ENCODE results near the gene LHPP. TPM values are rescaled to one million over a fixed set of nuclear protein-coding genes. Genes with fewer than 3 reads are reported as not detected.
A peak's percentile ranks its signal among the peaks of the same experiment; 100 is the strongest.

LHPP gene
- total RNA-seq, 1 experiment from 2014 or later, result 3.2 TPM

DNA sequence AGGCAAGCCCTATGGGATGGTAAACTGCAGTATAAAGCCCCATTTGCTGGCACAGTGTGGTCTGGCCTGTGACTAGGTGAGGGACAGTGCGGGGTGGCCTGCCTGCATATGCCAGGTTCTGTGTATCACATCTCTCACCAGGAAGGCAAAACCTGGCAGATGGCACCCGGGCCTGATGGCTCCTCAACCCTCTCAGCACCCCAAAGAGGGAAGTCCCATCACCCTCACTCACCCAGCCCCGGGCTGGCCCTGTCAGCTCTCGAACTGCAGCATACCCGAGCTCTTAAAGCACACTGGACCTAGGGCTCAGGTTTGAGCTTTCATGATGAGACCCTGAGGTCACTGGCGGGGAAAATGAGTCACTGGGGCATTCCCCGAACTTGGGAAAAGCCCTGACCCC, 130.5 kb downstream of the LHPP start:
- DNase-seq (ENCODE audit: low read depth), result no peak

DNA sequence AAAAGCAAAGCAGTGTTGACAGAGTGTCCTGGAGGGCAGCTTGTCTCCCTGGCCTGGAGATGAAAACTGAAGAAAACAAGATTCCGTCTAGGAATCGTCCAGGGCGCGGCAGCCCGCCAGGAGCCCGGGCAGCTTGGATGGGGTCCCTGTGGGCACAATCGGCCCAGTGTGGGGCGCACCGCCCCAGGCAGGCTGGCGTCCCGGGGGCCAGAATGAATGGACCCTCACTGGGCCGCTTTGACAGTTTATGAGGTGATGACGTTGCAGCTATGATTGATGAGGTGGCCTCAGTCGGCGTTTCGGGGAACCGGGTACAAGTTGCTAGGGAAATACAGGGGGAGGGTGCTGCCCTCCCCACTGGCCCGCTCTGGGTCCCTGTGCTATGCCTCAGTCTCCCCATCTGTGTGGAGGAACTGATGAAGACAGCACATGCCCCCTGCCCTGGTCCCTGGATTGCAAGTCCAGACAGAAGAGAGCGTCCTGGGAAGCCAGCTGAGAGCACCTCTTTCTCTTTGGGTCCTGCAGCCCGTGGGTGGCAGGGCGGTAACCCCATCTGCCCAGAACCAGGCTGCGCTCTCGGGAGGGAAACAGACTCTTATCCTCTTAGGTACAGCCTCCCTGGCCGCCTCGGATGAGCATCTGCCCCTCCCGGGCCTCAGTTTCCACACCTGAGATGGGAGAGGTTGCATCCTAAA, 131.3 kb downstream of the LHPP start:
- DNase-seq (ENCODE audit: low read depth), result no peak

- no peak for DNase-seq (ENCODE audit: low read depth)
These were observed 131.9 kb downstream of the LHPP start for GRCh38 chr10:124593431-124593985.

- peak; percentile 66 for DNase-seq (ENCODE audit: low read depth)
These were observed 132.6 kb downstream of the LHPP start for GRCh38 chr10:124594240-124594639.

- DNase-seq (ENCODE audit: low read depth), result no peak
These were observed 133.7 kb downstream of the LHPP start for GRCh38 chr10:124595143-124595883.

- DNase-seq (ENCODE audit: low read depth), result no peak
These were observed 134.6 kb downstream of the LHPP start for GRCh38 chr10:124596116-124596785.

GRCh38 chr10:124596962-124597845, 135.6 kb downstream of the LHPP start:
- no peak for DNase-seq (ENCODE audit: low read depth)

DNA sequence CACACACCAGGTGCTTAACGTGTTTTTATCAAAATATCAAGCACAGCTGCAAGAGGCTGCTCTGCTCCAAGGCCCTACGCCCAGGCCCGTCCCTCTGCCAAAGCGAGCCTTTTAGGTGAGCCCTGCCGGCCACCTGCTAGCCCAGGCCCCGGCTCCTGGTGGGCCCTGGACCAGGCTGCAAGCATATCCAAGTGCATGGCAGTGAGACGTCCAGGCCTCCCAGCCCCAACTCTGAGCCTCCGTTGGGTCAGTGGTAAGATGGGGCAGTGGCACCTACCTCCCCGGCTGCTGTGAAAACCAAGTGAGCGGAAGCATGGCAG, 136.2 kb downstream of the LHPP start:
- no peak for DNase-seq (ENCODE audit: low read depth)

DNA sequence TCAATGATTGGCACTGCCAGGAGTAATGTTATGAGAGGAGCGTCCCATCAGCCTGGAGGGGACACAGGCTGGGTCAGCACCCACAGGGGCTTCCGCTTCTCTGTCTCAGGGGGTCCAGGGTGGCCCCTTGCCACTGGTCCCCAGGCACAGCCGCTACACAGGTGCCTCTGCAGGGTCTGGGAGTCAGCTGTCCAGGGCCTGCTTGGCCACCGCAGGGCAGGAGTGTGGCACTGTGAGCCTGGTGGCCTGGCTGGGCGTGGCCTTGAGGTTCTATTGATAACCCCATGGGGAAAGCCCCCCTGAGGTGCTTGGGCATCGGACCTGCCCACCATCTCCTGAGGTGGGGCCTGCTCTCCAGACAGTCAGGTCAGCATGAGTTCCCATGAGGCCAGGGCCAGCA, 136.6 kb downstream of the LHPP start:
- DNase-seq (ENCODE audit: low read depth), result no peak

DNA sequence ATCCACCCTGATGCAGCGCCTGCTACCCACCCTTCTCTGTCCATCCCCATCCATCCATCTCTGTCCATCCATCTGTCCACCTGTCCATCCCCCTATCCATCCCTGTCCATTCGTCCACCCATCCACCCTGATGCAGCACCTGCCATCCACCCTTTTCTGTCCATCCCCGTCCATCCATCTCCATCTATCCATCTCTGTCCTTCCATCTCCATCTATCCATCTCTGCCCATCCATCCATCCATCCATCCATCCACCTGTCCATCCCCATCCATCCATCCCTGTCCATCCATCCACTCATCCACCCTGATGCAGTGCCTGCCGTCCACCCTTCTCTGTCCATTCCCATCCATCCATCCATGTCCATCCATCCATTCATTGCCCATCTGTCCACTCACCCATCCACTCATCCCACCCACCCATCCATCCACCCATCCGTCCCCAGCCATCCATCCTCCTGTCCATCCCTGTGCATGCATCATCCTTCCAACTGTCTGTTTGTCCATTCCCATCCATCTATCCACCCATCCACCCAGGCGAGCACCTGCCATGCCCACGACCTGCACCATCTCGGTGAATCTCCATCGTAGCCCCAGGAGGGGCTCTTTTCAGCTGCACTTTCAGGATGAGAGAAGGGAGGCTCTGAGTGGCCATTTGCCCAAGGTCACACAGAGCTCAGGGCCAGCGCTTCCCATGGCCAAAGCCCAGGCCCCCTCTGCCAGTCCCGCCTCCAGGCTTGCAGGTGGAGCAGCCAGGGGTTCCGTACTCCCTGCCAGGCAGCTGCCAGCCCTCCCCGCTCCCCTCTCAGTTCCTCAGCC, 137.4 kb downstream of the LHPP start:
- DNase-seq (ENCODE audit: low read depth), result no peak

DNA sequence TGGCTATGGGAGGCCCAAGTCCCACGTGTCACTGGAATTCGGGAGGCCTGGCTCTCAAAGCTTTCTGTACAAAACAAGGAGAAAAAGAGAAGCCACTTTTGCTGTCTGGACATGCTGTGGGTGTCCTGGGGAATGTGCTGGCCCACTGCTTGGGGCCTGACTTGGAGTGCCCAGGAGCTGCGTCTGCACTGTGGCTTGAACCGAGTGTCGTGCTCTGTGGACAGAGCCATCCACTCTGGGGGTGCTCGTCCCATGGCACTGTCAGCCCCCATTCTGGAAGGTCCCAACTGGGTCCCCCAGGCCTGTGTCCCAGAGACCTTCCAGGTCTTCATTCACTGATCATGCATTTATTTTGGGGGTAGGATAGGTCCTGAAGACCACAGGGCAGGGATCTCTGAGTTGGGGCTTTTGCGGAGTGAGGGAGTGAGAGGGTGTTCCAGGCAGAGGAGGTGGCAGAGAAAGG, 138.0 kb downstream of the LHPP start:
- DNase-seq (ENCODE audit: low read depth), result no peak

DNA sequence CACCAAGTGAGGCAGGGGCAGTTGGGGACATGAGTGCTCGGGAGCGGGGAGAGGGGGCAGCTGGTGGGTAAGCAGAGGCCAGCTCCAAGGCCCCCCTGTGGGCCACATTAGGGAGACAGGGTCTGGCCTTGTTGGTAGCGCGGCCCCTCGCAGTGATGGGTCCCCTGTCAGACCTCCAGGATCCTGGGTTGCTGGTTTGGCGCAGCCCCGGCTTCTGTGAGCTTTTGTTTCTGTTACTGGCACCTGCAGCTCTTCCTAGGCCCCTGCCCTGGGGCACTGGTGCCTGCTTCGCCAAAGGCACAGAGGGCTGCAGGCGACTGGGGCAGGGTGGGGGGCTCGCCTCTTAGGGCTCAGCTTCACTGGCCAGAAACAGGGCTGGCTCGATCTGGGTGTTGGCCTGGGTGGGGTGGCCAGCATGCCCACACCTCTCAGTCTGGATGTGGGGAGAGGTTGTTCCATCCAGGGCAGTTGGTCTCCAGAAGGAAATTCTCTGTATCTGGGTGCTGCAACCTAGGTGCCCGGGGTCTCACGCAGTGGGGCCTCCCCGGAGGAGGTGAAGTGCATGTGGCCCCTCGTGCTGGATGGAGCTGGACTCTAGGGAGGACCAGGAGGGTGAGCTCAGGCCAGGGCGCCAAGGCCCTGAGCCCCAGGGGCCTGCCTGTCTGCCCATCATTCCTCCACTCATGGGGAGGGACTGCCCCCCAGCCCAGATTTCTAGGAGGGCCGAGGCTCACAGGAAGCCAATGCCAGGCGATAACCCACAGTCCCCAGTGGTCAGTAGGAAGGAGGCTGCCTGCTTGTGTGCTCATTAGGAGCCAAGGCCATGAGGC, 138.6 kb downstream of the LHPP start:
- no peak for DNase-seq (ENCODE audit: low read depth)

DNA sequence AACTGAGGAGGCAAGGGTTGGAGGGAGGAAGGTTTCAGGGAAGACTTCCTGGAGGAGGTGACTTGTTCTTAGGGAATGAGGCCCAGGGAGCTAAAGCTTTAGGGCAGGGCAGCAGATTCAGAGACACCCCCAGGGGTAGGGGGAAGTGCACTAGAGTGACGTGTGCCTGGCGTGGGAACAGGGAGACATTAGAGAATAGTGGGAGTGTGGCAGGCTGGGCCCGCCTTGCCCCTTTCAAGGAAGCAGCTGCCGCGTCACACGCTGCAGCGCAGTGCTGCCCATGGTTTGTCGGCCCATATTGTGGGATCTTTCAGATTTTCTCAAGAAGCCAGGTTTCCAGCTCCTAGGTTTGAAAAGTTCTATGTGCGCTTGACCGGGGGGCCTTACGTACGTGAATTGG, 139.4 kb downstream of the LHPP start:
- no peak for DNase-seq (ENCODE audit: low read depth)

GRCh38 chr10:124601431-124602120, 140.0 kb downstream of the LHPP start:
- no peak for DNase-seq (ENCODE audit: low read depth)

GRCh38 chr10:124602121-124602561, 140.5 kb downstream of the LHPP start:
- no peak for DNase-seq (ENCODE audit: low read depth)

DNA sequence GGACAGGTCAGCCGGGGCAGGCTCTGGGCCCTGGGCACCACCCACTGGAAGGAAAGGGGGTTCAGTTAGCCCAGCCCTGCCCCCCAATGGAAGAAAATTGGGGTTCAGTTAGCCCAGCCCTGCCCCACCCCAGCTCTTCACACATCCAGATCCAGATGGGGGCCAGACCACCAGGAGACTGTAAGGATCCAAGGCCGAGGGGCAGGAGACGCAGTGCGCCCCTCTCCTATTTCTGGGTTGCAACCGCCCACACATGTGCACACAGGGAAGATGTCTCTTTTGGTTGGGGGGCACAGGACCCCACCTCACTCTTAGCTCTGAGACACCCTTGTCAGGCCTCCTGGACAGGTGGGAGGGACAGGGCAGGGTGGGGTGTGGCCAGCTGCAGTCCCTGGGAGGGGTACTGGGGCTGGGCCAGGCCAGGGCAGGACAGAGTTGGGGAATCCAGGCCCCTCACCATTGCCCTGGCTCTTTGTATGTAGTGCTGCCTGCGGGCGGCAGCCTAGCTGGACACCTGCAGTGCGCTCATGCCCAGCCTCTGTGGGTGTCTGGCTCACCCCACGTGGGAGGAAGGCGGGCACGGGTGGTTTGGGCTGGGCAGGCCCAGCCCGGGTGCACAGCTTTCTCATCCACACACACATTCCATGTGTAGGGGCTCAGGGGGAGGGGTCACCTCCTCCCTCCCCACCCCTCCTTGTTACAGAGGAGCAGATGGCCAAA, 141.2 kb downstream of the LHPP start:
- no peak for DNase-seq (ENCODE audit: low read depth)

- no peak for DNase-seq (ENCODE audit: low read depth)
These were observed 142.0 kb downstream of the LHPP start for GRCh38 chr10:124603376-124604213.
